Measurements from ENCODE around the gene MCEMP1. TPM values are rescaled to one million over a fixed set of nuclear protein-coding genes. Genes with fewer than 3 reads are reported as not detected.

Gene MCEMP1
- total and polyA plus RNA-seq, 2 experiments from 2014 or later = not detected

DNA sequence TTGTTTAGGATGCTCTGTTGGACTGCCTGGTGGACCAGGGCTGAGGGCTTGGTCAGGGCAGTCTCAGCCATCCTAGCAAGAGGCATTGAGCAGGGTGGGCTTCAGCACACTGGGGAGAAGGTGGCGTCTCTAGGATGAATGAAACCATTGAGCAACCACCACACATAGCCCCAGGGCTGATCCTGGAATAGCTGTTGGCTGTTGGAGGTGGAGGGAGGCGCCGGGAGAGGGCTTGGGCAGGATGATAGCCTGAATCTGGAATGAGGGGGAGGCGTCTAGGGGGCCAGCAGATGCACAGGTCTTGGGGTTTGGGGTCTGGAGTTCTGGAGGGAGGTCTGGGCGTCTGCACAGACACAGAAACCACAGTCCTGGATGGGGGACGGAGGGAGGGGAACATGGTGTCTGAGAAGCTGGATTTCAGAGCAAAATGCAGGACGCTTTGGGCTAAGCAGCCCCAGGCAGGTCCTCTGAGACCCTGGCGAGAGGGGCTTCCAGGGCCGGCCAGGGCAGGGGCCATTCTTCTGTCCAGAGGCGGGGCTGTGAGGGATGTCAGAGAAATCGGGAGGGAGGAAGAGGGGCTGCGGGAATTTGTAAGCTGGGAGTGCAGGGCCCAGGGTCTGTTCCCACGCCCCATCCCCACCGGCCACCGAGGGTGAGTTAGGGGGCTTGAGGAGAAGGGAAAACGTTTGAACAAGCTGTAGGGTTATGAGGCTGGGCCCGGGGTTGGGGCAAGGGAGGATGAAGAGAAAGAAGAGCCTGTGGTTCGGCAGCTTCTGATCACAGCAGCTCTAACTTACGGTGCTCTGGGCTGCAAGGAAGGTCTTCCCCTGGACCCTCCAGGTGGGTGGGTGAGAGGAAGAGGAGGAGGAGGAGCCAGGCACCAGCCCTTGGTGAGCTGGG is 8.9 kb downstream of the MCEMP1 start:
- no peak for DNase-seq (ENCODE audit: low spot score)

DNA sequence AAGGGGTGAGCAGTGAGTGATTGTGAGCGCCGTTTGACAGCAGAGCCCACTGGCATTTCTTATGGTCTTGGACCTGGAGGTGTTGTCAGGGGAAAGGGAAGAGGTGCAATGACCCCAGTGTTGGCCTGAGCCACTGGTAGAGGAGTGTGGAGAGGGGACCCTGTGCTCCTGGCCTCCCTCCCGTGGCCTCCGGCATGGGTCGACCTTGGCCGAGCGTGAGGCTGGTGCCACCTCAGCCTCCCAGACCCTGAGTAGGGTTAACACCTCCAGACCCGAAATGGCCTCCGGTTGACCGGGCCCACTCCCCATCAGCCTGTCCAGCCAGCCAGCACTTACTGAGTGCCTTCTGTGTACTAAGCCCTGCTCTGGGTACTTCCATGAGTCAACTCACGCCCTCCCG is 10.3 kb downstream of the MCEMP1 start:
- Histone ChIP-seq H3K4me2 (no peak overlapping the region), H3K27me3 (no peaks in the 10 kb centered on the region), H3K9me3 (ENCODE audit: low read depth) (no peaks in the 10 kb centered on the region), H3K36me3 (replicated peaks; ENCODE audit: insufficient read depth, low read depth) (no peaks in the 10 kb centered on the region), H3K4me1 (ENCODE audit: insufficient read depth) (no peaks in the 10 kb centered on the region), H3K9me2 (replicated peaks; ENCODE audit: insufficient read depth) (no peaks in the 10 kb centered on the region), H3K27ac (no peak overlapping the region), H2AFZ (no peak overlapping the region), H3K4me3 (no peak overlapping the region), H4K20me1 (ENCODE audit: insufficient read depth, poor library complexity, severe bottlenecking) (no peaks in the 10 kb centered on the region), H3K79me2 (peaks cover under 1% of the 10 kb centered on the region)
- no peak for DNase-seq (ENCODE audit: low spot score)
- TF ChIP-seq EZH2 (IDR thresholded peaks at IDR 0.05; ENCODE audit: borderline replicate concordance) (no peak), EZH2phosphoT487 (IDR thresholded peaks at IDR 0.05; ENCODE audit: low read depth, severe bottlenecking, unreplicated experiment) (no peak)
- TF ChIP-seq, protein P1, sequence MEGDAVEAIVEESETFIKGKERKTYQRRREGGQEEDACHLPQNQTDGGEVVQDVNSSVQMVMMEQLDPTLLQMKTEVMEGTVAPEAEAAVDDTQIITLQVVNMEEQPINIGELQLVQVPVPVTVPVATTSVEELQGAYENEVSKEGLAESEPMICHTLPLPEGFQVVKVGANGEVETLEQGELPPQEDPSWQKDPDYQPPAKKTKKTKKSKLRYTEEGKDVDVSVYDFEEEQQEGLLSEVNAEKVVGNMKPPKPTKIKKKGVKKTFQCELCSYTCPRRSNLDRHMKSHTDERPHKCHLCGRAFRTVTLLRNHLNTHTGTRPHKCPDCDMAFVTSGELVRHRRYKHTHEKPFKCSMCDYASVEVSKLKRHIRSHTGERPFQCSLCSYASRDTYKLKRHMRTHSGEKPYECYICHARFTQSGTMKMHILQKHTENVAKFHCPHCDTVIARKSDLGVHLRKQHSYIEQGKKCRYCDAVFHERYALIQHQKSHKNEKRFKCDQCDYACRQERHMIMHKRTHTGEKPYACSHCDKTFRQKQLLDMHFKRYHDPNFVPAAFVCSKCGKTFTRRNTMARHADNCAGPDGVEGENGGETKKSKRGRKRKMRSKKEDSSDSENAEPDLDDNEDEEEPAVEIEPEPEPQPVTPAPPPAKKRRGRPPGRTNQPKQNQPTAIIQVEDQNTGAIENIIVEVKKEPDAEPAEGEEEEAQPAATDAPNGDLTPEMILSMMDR (IDR thresholded peaks at IDR 0.05; ENCODE audit: poor library complexity) = no peak
- WGBS (ENCODE audit: low lambda C conversion rate, missing lambda C conversion rate) = 89% methylated on average over 12 of the region's 12 CpGs

More for the DNA sequence above, 8.9 kb downstream of the MCEMP1 start:
- no peaks in the 10 kb centered on the region for H4K20me1 ChIP-seq (ENCODE audit: insufficient read depth, poor library complexity, severe bottlenecking)
- H3K27me3 ChIP-seq = no peaks in the 10 kb centered on the region
- H2AFZ ChIP-seq = no peak overlapping the region
- H3K36me3 ChIP-seq (replicated peaks; ENCODE audit: insufficient read depth, low read depth) = no peaks in the 10 kb centered on the region
- H3K4me2 ChIP-seq = no peak overlapping the region
- TF ChIP-seq EZH2phosphoT487 (IDR thresholded peaks at IDR 0.05; ENCODE audit: low read depth, severe bottlenecking, unreplicated experiment) (no peak), EZH2 (IDR thresholded peaks at IDR 0.05; ENCODE audit: borderline replicate concordance) (no peak)
- TF ChIP-seq, protein P1 (IDR thresholded peaks at IDR 0.05; ENCODE audit: poor library complexity) = no peak
- H3K9me2 ChIP-seq (replicated peaks; ENCODE audit: insufficient read depth) = no peaks in the 10 kb centered on the region
- no peaks in the 10 kb centered on the region for H3K9me3 ChIP-seq (ENCODE audit: low read depth)
- peaks cover 13% of the 10 kb centered on the region for H3K79me2 ChIP-seq
- no peaks in the 10 kb centered on the region for H3K4me1 ChIP-seq (ENCODE audit: insufficient read depth)
- H3K27ac ChIP-seq = no peak overlapping the region
- no peak overlapping the region for H3K4me3 ChIP-seq
- WGBS (ENCODE audit: low lambda C conversion rate, missing lambda C conversion rate) = 58% methylated on average over 17 of the region's 19 CpGs

DNA sequence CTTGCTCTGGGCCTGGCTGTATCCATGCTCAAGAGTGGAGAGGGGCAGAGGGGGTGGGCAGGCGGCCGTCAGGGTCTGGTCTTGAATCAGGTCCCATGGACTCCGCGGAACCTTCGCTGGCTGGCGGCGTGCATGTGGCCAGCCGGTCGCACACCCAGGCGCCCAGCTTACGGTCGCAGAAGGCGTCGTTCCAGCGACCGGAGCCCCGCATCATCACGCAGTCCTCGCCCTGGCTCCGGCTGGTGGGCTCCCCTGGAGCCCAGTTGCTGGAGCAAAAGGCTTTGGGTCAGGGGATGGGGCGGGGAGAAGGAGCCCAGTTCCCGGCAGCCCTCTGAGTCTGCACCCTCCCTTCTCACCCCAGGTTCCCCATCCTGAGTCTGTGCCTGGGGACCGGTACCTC is 12.3 kb downstream of the MCEMP1 start:
- H2AFZ ChIP-seq = no peak overlapping the region
- no peaks in the 10 kb centered on the region for H3K36me3 ChIP-seq (replicated peaks; ENCODE audit: insufficient read depth, low read depth)
- DNase-seq (ENCODE audit: low spot score) = no peak
- TF ChIP-seq EZH2phosphoT487 (IDR thresholded peaks at IDR 0.05; ENCODE audit: low read depth, severe bottlenecking, unreplicated experiment) = no peak
- no peak for TF ChIP-seq EZH2 (IDR thresholded peaks at IDR 0.05; ENCODE audit: borderline replicate concordance)
- TF ChIP-seq, protein P1 (IDR thresholded peaks at IDR 0.05; ENCODE audit: poor library complexity) = no peak
- no peak overlapping the region for H3K4me3 ChIP-seq
- no peaks in the 10 kb centered on the region for H3K9me3 ChIP-seq (ENCODE audit: low read depth)
- no peaks in the 10 kb centered on the region for H3K27me3 ChIP-seq
- no peaks in the 10 kb centered on the region for H4K20me1 ChIP-seq (ENCODE audit: insufficient read depth, poor library complexity, severe bottlenecking)
- no peak overlapping the region for H3K4me2 ChIP-seq
- H3K27ac ChIP-seq = no peak overlapping the region
- H3K4me1 ChIP-seq (ENCODE audit: insufficient read depth) = no peaks in the 10 kb centered on the region
- no peaks in the 10 kb centered on the region for H3K9me2 ChIP-seq (replicated peaks; ENCODE audit: insufficient read depth)
- 84% methylated on average over 20 of the region's 23 CpGs for WGBS (ENCODE audit: low lambda C conversion rate, missing lambda C conversion rate)
- no peaks in the 10 kb centered on the region for H3K79me2 ChIP-seq
